ENCODE data around the gene SUCLG2.

DNA sequence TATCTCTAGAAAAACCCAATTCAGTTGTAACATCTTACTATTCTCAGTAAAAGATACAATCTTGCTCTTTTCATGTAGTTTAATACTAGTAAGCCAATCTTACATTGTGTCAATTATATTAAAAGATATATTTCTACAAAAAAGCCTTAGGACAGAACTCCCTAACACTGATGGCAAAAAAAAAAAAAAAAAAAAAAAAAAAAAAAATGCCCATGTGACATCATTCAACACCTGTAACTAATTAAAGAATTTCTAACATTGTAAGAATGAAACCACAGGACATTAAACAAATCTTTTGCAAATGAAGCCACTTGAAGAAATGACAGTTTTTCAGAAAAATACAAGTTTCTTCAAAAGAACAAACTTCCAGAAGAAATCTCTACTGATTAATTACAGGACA, 119.8 kb downstream of the SUCLG2 start:
- TF ChIP-seq CTCF (IDR thresholded peaks at IDR 0.05) (no peak), EZH2phosphoT487 (IDR thresholded peaks at IDR 0.05) (no peak), EZH2 (IDR thresholded peaks at IDR 0.05) (no peak)
